Iris pigment epithelial cell (primary cell): ENCODE results near the gene RBL2.

Source experiments
- DNase-seq: peaks from one replicate; pipeline ENCODE4 v3.0.0-alpha.2; 2011; ENCODE audit warnings: low read depth

Gene RBL2

GRCh38 chr16:53449816-53450517, 15.7 kb downstream of the RBL2 start:
- DNase-seq, result no peak

GRCh38 chr16:53453928-53454327, 19.7 kb downstream of the RBL2 start:
- no peak for DNase-seq

GRCh38 chr16:53456625-53457024, 22.4 kb downstream of the RBL2 start:
- DNase-seq, result no peak

GRCh38 chr16:53457670-53458069, 23.4 kb downstream of the RBL2 start:
- DNase-seq, result peak; percentile 30

- no peak for DNase-seq
Observed at GRCh38 chr16:53458635-53459034, 24.4 kb downstream of the RBL2 start.

- peak; percentile 87 for DNase-seq
Observed at GRCh38 chr16:53465606-53466280, 31.5 kb downstream of the RBL2 start.

GRCh38 chr16:53476867-53477266, 42.6 kb downstream of the RBL2 start:
- no peak for DNase-seq

- no peak for DNase-seq
Observed at GRCh38 chr16:53478965-53479364, 44.7 kb downstream of the RBL2 start.

GRCh38 chr16:53480394-53480793, 46.1 kb downstream of the RBL2 start:
- DNase-seq, result no peak

GRCh38 chr16:53482123-53482522, 47.9 kb downstream of the RBL2 start:
- peak; percentile 54 for DNase-seq

GRCh38 chr16:53484542-53484941, 50.3 kb downstream of the RBL2 start:
- DNase-seq, result no peak

- no peak for DNase-seq
Observed at GRCh38 chr16:53486230-53486629, 52.0 kb downstream of the RBL2 start.

- DNase-seq, result no peak
Observed at GRCh38 chr16:53489755-53490154, 55.5 kb downstream of the RBL2 start.

- DNase-seq, result no peak
Observed at GRCh38 chr16:53492503-53492902, 58.2 kb downstream of the RBL2 start.

GRCh38 chr16:53494636-53495035, 60.4 kb downstream of the RBL2 start:
- no peak for DNase-seq

- no peak for DNase-seq
Observed at GRCh38 chr16:53495325-53495724, 61.1 kb downstream of the RBL2 start.

GRCh38 chr16:53498984-53499383, 64.7 kb downstream of the RBL2 start:
- DNase-seq, result no peak

GRCh38 chr16:53501216-53501859, 67.1 kb downstream of the RBL2 start:
- DNase-seq, result peak; percentile 50

- DNase-seq, result peak; percentile 57
Observed at GRCh38 chr16:53502331-53503269, 68.3 kb downstream of the RBL2 start, which contains the start of gene AKTIP. TSS of gene AKTIP (minus strand) at chr16:53503209. CDS start at chr16:53500259, 2,950 bp downstream.

- DNase-seq, result peak; percentile 100
Observed at GRCh38 chr16:53503270-53503923, 69.1 kb downstream of the RBL2 start.

- peak; percentile 70 for DNase-seq
Observed at GRCh38 chr16:53503991-53504663, 69.9 kb downstream of the RBL2 start.
